Activated T-helper 1 cell treated with Interleukin-2 at 50 U/mL for 16 hours (primary cell): Measurements from ENCODE around the gene GMPS.
"Not testable (repeated sequence)": the region's sequence is repeated elsewhere in the genome, so short reads cannot be mapped to it uniquely, and the experiment has no call there.

Experiments
- DNase-seq: peaks from one replicate; pipeline ENCODE4 v3.0.0-alpha.2; 2020; ENCODE audit warnings: low read depth

Gene GMPS

GRCh38 chr3:155872904-155873646, 2.6 kb downstream of the GMPS start:
- DNase-seq, result no peak

GRCh38 chr3:155876037-155876436, 5.6 kb downstream of the GMPS start:
- DNase-seq, result no peak

DNA sequence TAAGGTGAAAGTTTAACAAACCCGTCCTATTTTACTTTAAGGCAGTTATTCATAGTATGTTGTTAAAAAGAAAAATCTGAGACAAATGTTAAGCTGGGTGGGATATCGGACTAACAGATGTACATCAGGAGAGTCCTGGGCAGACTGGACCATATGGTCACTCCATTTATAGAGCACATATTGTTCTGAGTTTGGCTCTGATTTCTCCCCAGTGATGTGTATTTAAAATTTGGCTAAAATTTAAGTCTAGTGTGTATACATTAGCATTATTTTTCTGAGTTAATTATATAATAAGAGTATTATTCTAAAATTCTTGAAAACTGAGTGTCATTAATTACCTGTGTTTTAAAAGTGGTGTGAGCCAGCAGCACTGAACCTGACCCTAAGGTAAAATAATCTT, 6.1 kb downstream of the GMPS start:
- no peak for DNase-seq

GRCh38 chr3:155880286-155880685, 9.8 kb downstream of the GMPS start:
- no peak for DNase-seq

- no peak for DNase-seq
These were observed 13.8 kb downstream of the GMPS start for GRCh38 chr3:155884292-155884691.

DNA sequence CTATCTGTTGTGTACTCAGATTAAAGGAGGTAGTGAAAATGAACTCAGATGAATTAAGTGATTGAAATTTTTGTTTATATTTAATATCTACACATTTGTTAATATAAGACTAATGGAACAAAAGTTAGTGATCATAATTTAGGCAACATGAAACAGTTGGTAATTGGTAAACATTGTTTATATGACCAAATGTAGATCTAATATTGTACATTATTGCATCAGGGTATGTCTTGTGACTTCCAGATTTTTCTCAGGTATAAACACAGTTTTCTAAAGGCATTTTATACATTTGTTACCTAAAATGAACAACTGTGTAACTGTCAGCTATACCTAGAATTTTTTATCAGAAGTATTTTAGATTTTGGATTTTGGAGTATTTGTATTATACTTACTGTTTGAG, 14.8 kb downstream of the GMPS start:
- DNase-seq, result no peak

DNA sequence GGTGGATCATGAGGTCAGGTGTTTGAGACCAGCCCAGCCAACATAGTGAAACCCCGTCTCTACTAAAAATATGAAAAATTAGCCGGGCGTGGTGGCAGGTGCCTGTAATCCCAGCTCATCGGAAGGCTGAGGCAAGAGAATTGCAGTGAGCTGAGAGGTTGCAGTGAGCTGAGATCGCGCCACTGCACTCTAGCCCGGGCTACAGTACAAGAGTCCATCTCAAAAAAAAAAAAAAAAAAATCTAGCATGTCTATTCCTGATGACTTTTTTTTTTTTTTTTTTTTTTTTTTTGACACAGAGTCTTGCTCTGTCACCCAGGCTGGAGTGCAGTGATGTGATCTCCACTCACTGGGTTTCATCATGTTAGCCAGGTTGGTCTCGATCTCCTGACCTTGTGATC, 15.9 kb downstream of the GMPS start:
- not testable (repeated sequence) for DNase-seq

GRCh38 chr3:155886915-155887314, 16.5 kb downstream of the GMPS start:
- DNase-seq, result no peak

DNA sequence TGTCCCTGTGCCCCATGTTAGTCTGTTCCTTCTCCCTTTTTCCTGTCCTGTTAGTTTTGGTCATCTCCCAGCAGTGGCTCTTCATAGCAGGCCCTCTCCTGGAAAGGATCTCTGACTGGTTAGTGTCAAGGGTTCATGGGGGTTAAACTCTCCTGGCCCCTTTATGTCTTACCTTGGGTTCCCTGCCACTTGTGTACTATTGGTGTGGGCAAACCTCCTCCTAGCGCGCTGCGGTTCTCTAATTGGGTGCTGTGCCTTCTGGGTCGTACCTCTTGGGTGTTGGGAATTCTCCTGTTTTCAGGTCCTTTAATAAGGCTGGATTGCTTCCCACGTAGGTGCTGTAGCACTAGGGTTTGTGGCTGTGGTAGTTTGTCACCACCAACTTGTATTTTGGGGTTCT, 18.8 kb downstream of the GMPS start:
- no peak for DNase-seq

GRCh38 chr3:155889952-155890351, 19.5 kb downstream of the GMPS start:
- DNase-seq, result no peak

- DNase-seq, result no peak
These were observed 20.3 kb downstream of the GMPS start for GRCh38 chr3:155890671-155891190.

DNA sequence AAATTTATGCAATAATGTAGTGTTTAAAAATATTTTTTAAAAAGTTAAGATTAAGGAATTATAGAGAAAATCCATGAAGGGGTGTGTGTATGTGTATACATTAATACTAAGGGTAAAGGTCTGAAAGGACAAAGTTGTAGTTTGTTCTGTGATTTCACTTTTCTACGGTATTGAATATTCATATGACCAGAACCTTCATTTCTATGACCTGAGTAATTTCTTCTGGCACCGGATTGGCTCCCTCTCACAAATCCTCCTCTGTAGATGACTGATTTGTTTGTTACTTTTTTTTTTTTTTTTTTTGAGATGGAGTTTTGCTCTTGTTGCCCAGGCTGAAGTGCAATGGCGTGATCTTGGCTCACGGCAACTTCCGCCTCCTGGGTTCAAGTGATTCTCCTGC, 20.9 kb downstream of the GMPS start:
- no peak for DNase-seq

- no peak for DNase-seq
These were observed 25.0 kb downstream of the GMPS start for GRCh38 chr3:155895379-155895900.

- DNase-seq, result no peak
These were observed 36.5 kb downstream of the GMPS start for GRCh38 chr3:155906900-155907299.

DNA sequence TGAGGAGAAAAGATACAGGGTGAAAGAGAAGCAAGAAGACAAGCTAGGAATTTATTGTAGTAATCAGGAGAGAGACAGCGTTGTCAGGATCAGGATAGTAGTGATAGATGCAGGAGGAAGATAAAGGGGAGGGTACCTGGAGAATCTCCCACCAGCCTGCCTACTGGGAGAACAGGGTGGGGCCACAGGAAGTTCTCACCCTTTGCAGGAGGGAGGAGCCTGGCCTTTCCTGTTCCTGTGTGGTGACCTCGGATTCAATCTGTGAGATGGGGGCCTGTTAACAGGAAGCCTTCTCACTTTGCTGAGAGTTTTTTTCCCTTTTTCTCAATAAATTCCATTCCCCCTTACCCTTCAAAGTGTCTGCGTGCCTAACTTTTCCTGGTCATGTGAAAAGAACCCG, 37.6 kb downstream of the GMPS start:
- DNase-seq, result no peak

DNA sequence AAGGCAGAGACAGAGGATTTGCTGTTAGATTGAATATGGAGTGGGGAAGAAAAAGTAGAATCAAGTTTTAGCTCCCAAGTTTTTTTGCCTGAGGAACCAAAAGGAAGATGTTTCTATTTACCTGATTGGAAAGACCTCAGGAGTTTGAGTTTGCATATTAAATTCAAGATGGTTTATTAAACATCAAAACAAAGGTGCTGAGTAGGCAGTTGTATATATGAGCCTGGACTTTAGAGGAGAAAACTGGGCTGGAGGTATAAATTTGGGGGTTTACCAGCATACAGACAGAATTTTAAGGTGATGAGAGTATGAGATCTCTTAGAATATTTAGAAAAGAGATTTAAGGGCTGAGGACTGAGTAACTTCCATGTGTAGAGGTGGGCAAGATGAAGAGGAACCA, 38.2 kb downstream of the GMPS start:
- DNase-seq, result no peak

- DNase-seq, result no peak
These were observed 41.6 kb downstream of the GMPS start for GRCh38 chr3:155912090-155912489.

GRCh38 chr3:155912579-155913190, 42.2 kb downstream of the GMPS start:
- DNase-seq, result no peak

DNA sequence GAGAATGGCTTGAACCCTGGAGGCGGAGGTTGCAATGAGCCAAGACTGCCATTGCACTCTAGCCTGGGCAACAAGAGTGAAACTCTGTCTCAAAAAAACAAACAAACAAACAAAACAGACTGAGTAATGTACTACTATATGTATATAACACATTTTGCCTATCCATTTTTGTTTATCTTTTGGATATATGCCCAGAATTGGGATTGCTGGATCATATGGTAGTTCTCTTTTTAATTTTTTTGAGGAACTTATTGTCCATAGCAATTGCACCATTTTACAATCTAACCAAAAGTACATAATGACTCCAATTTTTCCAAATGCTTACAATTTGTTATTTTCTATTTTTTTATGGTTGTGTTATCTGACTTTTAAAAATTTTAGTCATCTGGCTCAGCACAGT, 47.3 kb downstream of the GMPS start:
- no peak for DNase-seq

GRCh38 chr3:155919728-155920127, 49.3 kb downstream of the GMPS start:
- no peak for DNase-seq

DNA sequence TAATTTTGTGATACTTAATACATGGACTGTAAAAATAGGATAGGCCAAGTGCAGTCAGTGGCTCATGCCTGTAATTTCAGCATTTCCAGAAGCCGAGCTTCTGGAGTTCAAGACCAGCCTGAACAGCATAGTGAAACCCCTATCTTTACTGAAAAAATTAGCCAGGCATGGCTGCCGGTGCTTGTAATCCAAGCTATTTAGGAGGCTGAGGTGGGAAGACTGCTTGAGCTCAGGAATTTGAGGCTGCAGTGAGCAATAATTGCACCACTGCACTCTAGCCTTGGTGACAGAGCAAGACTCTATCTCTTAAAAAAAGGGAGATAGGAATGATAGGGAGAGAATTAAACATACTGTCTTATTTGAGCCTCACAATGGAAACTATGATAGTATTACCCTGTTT, 51.0 kb downstream of the GMPS start:
- DNase-seq, result no peak

DNA sequence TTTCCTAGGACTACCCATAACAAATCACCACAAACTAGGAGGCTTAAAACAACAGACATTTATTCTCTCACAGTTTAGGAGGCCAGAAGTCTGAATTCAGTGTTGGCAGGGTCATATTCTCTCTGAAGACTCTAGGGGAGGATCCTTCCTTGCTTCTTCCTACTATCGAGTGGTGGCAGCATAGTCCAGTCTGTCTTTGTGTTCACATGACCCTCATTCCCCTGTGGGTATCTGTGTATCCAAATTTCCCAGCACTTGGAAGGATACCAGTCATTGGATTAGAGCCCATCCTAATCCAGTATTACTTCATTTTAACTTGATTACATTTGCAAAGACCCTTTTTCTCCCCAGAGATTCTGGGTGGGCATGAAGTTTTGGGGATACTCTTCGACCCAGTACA, 63.8 kb downstream of the GMPS start:
- no peak for DNase-seq

DNA sequence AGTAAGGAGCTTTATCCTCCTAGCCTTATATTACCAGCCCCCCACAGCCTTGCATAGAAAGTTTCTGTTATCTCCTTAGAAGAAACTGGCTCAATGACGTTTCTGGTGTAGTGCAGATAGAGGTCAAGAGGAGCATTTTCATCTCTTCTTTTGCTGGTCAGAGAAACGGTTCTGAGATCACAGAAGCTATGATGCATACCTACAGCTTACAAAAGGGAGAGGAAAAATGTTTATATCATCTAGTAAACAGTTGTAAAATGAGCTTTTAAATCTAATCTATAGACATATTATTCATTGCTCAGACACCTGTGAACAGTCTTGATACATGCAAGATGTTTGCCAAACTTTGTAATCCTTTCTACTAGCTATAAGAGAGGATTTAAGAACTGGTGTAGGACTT, 68.0 kb downstream of the GMPS start:
- DNase-seq, result no peak

GRCh38 chr3:155941354-155941753, 70.9 kb downstream of the GMPS start:
- no peak for DNase-seq
